AG04450 (cell line): ENCODE data around the gene IQUB. TPM values are rescaled to one million over a fixed set of nuclear protein-coding genes. Genes with fewer than 3 reads are reported as not detected.
"Not testable (repeated sequence)": the region's sequence is repeated elsewhere in the genome, so short reads cannot be mapped to it uniquely, and the experiment has no call there.

ENCODE experiments used
- CTCF ChIA-PET: fragments of 300-600, 350-600 bp; formaldehyde crosslinking; extraction: SDS; loops from one replicate; lab custom pipeline; 2022; ENCODE audit warnings: antibody characterized with exemption, inconsistent platforms; lab: Charles Lee
- POLR2A ChIA-PET: fragments of 350-600 bp; formaldehyde crosslinking; extraction: SDS; loops from one replicate; lab custom pipeline; 2021; ENCODE audit warnings: antibody characterized with exemption, inconsistent platforms; lab: Yijun Ruan, JAX
- DNase-seq: peaks from one replicate; pipeline ENCODE4 v3.0.0-alpha.2; 2011; ENCODE audit warnings: low read depth, low spot score
- H3K27ac ChIP-seq: one replicate; pipeline ENCODE4 v1.5.1; 2012; ENCODE audit warnings: low read depth, low read length, control low read depth
- H3K27me3 ChIP-seq: one replicate; pipeline ENCODE4 v1.6.0; 2012; ENCODE audit warnings: low read length; ENCODE audit not compliant: control insufficient read depth, insufficient read depth
- H3K4me3 ChIP-seq: 2 replicates; pipeline ENCODE4 v1.5.1; 2011; ENCODE audit warnings: mild to moderate bottlenecking, low read depth, low read length, control low read depth
- H3K9me3 ChIP-seq: 2 replicates; pipeline ENCODE4 v1.5.1; 2012; ENCODE audit warnings: low read length; ENCODE audit not compliant: control insufficient read depth, insufficient read depth
- polyA plus RNA-seq: library from polyadenylated mRNA; depleted of rRNA; stranded (reverse); fragments of >200 nt; gene quantifications from 2 replicates; pipeline ENCODE4 v1.2.3, GENCODE V29; 2011
- TF ChIP-seq, protein P1 (sequence below): IDR thresholded peaks from 2 replicates; pipeline ENCODE4 v1.5.1; 2011; ENCODE audit warnings: low read depth, low read length, control low read depth, inconsistent platforms

IQUB gene
- polyA plus RNA-seq, 1 experiment: 0.06 TPM

DNA sequence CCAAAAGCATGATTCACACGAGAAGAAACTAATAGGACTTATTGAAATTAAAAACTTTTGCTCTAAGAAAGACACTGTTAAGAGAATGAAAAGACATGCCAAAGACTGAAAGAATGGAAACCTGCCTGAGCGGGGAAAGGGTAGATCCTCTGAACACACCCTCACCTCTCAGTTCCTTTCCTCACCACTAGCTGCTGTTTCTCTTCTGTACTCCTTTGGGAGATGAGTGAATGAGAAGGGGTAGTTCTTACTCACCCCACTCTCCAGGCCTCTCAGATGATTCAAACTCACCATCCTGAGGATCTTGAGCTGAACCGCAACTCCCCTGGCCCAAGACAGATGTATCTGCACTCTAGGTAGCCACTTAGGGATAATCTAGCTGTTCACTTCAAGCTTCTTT, 41.9 kb downstream of the IQUB start:
- CTCF ChIA-PET: interaction anchor here (0.6 to 1.0 kb wide), 6 partner anchors 8 to 380 kb away, joined by 3 to 4 read pairs (median 4); no protein-coding TSS in a partner anchor
- Histone ChIP-seq H3K4me3 (no peak overlapping the region), H3K27ac (no peak overlapping the region), H3K27me3 (no peaks in the 10 kb centered on the region), H3K9me3 (no peaks in the 10 kb centered on the region)
- POLR2A ChIA-PET: no interaction called here
- TF ChIP-seq, protein P1, sequence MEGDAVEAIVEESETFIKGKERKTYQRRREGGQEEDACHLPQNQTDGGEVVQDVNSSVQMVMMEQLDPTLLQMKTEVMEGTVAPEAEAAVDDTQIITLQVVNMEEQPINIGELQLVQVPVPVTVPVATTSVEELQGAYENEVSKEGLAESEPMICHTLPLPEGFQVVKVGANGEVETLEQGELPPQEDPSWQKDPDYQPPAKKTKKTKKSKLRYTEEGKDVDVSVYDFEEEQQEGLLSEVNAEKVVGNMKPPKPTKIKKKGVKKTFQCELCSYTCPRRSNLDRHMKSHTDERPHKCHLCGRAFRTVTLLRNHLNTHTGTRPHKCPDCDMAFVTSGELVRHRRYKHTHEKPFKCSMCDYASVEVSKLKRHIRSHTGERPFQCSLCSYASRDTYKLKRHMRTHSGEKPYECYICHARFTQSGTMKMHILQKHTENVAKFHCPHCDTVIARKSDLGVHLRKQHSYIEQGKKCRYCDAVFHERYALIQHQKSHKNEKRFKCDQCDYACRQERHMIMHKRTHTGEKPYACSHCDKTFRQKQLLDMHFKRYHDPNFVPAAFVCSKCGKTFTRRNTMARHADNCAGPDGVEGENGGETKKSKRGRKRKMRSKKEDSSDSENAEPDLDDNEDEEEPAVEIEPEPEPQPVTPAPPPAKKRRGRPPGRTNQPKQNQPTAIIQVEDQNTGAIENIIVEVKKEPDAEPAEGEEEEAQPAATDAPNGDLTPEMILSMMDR: no peak
- no peak for DNase-seq

DNA sequence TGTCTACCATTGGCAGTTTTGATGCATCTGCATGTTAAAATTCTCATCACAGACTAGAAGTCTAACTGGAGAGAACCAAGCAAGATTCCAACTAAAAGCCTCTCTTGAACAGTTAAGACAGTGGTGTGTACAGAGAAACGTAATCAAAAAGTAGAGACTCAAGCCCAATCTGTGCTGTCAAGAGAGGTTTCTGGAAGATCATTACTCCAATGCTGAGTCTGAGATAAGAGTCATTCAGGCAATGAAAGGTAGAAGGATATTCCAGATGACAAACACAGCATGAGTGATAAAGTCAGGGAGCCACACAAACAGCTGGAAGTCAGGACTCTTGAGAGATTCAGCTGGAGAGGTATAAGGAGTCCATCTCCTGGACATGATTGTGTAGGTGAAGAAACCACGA, 48.7 kb downstream of the IQUB start:
- no peak for DNase-seq
- ChIA-PET POLR2A (no interaction called here), CTCF (interaction anchor here (1.1 kb wide), 1 partner anchor 9 kb away, joined by 3 read pairs; no protein-coding TSS in a partner anchor)
- Histone ChIP-seq H3K9me3 (no peaks in the 10 kb centered on the region), H3K27me3 (no peaks in the 10 kb centered on the region), H3K27ac (no peak overlapping the region), H3K4me3 (no peak overlapping the region)
- TF ChIP-seq, protein P1: no peak

DNA sequence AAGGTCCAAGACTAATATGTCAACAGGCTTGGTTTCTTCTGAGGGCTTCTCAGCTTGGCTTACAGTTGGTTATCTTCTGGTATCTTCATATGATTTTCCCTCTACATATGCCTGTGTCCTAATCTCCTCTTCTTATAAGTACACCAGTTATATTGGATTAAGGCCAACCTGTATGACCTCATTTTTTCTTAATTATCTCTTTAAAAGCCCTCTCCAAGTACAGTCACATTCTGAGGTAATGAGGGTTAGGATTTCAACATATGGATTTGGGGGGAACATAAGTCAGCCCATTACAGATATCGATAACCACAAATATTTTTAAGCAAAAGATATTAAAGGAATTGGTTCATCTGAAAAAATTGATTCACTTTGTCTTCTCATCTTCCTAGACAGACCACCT, 49.2 kb downstream of the IQUB start:
- Histone ChIP-seq H3K9me3 (no peaks in the 10 kb centered on the region), H3K4me3 (no peak overlapping the region), H3K27ac (no peak overlapping the region), H3K27me3 (no peaks in the 10 kb centered on the region)
- POLR2A ChIA-PET: no interaction called here
- no peak for DNase-seq
- CTCF ChIA-PET: interaction anchor here (2.6 kb wide), 1 partner anchor 9 kb away, joined by 9 read pairs; no protein-coding TSS in a partner anchor
- TF ChIP-seq, protein P1: no peak

DNA sequence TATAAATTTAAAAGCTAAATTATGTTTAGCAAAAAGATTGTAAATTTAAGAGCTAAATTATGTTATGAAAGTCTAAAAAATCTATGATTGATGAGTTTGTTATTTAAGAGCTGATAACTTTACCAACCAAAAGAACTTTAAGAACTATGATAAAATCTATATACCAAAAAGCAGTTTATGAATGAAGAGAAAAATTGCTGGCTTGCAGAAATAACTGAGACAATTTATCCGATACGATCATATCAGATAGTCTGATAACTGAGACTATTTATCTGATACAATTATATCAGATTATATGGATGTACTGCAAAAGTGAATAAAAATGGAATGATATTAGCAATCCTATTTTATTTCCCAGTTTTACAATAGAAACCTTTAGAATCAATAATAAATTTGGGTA, 50.2 kb downstream of the IQUB start:
- TF ChIP-seq, protein P1: no peak
- Histone ChIP-seq H3K4me3 (no peak overlapping the region), H3K27ac (no peak overlapping the region), H3K27me3 (no peaks in the 10 kb centered on the region), H3K9me3 (no peaks in the 10 kb centered on the region)
- no peak for DNase-seq
- ChIA-PET POLR2A (no interaction called here), CTCF (interaction anchor here (1.2 to 2.6 kb wide), 2 partner anchors 8 to 10 kb away, joined by 4 to 9 read pairs; no protein-coding TSS in a partner anchor)

DNA sequence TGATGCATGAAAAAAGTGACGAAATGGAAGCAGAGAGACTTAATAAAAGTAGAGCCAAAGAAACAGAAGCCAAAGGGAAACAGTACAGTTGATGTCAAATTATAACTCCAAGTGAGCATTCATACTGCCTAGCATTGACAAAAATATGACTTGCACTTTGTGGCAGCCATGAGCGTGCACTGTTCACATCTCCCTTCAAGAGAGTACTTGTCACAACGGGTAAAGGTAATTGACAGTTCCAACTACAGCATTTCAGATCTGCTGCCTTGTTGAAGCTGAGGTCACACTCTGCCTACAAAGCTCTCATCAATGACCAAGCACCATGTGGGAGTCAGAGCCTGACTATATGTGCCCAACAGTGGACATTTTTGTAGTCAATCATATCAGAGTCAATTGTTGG, 54.3 kb downstream of the IQUB start:
- Histone ChIP-seq H3K27me3 (no peaks in the 10 kb centered on the region), H3K9me3 (no peaks in the 10 kb centered on the region), H3K4me3 (no peak overlapping the region), H3K27ac (no peak overlapping the region)
- TF ChIP-seq, protein P1: no peak
- POLR2A ChIA-PET: no interaction called here
- no peak for DNase-seq
- CTCF ChIA-PET: no interaction called here

DNA sequence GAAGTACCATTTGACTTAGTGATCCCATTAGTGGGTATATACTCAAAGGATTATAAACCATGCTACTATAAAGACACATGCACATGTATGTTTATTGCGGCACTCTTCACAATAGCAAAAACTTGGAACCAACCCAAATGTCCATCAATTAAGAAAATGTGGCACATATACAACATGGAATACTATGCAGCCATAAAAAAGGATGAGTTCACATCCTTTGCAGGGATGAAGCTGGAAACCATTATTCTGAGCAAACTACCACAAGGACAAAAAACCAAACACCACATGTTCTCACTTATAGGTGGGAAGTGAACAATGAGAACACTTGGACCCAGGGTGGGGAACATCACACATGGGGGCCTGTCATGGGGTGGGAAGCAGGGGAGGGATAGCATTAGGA, 56.3 kb downstream of the IQUB start:
- CTCF ChIA-PET, POLR2A ChIA-PET, DNase-seq, H3K4me3 ChIP-seq, H3K27me3 ChIP-seq, H3K27ac ChIP-seq, H3K9me3 ChIP-seq: not testable (repeated sequence)
